DMS53 treated with DMSO at 0.1 percent for 48 hours (cell line): Measurements from ENCODE around the gene LPAR3.
"Not testable (repeated sequence)": the region's sequence is repeated elsewhere in the genome, so short reads cannot be mapped to it uniquely, and the experiment has no call there.

Source experiments
- DNase-seq: peaks from one replicate; lab custom pipeline; 2025; ENCODE audit not compliant: unreplicated experiment; lab: John Stamatoyannopoulos, UW

Gene LPAR3, protein sequence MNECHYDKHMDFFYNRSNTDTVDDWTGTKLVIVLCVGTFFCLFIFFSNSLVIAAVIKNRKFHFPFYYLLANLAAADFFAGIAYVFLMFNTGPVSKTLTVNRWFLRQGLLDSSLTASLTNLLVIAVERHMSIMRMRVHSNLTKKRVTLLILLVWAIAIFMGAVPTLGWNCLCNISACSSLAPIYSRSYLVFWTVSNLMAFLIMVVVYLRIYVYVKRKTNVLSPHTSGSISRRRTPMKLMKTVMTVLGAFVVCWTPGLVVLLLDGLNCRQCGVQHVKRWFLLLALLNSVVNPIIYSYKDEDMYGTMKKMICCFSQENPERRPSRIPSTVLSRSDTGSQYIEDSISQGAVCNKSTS

DNA sequence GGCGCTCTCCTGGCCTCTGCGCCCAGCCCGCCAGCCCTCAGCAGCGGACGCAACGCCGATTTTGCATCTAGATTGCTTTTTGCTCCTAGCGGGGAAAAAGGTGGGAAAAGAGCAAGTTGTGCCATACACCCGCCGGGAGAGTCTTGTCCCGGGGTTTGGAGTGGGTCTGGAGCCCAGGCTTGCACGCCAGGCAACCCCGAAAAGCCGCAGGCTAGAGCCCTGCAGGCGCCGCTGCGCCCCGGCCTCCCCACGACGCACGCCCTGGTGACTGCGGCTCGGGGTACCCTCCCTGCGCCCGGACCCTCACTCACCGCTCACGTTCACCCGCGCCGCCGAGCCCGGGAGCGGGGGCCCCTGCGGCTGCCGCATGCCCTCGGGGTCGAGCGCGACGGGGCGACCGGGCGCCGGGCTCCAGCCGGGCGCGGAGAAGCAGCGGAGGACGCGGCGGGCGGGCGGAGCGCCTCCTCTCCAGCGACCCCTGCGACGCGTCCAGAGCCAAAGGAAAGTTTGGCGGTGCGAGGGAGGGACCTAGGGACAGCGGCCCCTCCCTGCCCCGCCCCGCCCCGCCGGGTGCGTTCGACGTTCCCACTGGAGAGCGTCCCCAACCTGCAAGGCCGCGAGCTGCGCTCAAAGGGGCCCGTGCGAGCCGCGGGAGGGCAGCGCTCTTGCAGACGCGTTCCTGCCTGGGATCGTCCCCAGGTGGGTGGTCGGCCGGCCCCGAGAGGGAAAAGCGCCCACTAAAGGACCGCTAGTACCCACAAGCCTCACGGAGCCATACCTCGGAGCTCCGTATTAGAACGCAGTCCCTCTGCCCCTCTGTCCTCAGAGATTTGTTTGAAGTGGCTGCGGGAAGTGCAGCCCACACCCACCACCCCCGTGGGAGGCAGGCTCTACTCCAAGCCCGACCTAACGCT lies at the start of gene LPAR3:
Gene LPAR3, minus strand, starts transcription at position 502 of the 914 bp plus-strand sequence. CDS start 27,086 bp downstream, outside the sequence.
- DNase-seq, result no peak

- no peak for DNase-seq
Measured at GRCh38 chr1:84941843-84942242, 48.8 kb upstream of the LPAR3 start.

DNA sequence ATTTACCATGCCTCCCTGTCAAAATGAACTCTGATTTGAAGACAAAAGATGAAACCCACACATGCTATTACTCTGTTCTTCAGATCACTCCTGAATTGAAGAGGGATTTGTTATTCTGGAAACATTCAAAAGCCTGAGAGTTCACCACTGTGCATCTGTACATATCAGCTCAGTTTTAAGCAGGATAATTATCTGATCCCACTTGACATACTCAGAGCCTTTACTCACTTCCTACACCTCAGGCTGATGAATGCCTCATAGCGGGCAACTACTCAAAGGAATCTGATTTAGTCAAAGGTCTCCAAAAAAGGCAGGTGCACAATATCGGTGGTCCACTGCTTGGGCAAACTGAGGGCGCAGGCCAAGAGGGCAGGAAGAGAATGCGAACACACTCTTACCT lies 47.5 kb upstream of the LPAR3 start:
- no peak for DNase-seq

DNA sequence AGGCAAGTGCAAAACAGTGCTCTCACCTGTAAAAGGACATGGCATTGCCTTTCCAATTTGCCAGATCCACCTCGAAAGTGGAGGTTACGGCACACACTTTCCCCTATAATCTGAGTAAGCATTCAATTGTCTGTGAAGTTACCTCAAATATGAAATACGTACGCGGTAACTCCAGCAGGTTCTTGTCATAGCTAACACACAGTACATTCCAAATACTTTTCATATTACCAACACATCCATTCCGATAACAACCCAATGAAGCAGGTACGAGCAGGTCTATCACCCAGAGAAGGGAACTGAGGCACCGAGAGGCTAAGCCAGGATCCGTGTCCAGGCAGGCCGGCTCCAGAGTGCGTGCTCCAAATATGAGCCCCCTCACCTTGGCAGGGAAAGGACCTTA lies 46.8 kb upstream of the LPAR3 start:
- DNase-seq, result no peak

GRCh38 chr1:84939151-84939550 lies 46.1 kb upstream of the LPAR3 start:
- no peak for DNase-seq

DNA sequence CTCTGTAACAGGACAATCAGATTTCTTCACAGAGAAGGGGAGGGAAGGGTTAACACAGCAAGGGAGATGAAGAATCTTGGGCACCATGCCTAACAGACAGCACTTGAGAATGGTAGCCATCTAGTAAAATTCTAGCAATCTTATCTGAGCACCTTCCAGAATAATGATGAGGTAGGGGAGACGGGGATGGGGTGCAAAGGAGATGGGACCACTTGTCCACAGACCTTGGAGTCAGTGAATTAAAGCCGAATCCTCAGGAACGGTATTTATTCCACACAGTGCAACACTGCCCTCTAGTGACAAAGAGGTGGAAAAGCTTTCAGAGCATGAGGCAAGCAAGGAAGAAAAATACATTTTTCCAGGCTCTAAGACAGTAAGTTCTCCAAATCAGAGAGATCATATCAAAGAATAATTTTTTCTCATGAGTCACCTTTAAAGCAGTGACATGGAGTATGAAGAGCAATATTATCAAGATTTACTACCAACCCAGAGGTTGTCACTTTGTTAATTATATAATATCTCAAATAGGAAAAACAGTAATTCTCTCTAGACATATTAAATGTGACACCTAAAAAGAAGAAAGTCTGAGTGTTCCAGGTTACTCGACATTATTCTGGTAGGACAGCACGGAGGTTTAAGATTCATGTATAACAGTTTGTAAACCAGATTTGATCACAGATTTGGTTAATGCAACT lies 43.3 kb upstream of the LPAR3 start:
- peak; percentile 81 for DNase-seq

- no peak for DNase-seq
Measured at GRCh38 chr1:84933011-84933611, 40.1 kb upstream of the LPAR3 start.

- no peak for DNase-seq
Measured at GRCh38 chr1:84930831-84931230, 37.8 kb upstream of the LPAR3 start.

DNA sequence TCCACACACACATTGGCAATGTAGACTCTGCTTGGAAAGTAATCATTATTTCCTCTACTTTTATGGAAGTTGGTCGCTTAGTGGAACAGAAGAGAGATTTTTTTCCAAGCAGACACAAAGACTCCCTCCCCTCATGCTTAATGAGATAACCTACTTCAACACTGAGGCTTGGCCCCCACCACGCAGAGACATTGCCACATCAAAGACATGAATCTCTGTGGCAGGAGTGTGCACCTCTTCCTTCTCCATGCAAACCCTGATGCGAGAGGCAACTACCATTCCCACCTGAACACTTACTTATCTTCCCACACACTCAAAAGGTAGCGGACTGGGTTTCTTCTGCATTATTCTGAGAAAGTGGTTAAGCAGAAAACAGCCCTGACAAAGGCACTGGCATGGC lies 37.3 kb upstream of the LPAR3 start:
- no peak for DNase-seq

- DNase-seq, result no peak
Measured at GRCh38 chr1:84929581-84929980, 36.6 kb upstream of the LPAR3 start.

DNA sequence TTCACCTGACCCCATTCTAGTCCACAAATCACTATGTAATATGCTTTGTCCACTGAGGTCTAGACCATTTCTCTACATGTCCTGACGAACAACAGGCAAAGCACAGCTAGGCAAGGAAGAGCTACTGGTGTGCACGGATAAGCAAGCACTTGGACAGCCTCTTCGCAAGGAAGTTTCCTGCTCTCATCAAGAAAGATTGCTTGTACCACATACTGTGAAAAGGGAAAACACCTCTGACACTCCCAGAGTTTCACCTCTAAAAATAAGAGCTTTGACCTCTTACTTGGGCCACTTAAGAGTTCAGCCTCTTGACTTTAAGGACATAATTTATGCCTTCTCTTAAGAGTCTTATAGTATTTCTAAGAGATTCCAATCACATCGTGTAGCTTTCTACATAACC lies 36.0 kb upstream of the LPAR3 start:
- DNase-seq, result no peak

- no peak for DNase-seq
Measured at GRCh38 chr1:84923317-84923716, 30.3 kb upstream of the LPAR3 start.

- DNase-seq, result no peak
Measured at GRCh38 chr1:84920159-84920558, 27.2 kb upstream of the LPAR3 start.

- no peak for DNase-seq
Measured at GRCh38 chr1:84919461-84919970, 26.5 kb upstream of the LPAR3 start.

DNA sequence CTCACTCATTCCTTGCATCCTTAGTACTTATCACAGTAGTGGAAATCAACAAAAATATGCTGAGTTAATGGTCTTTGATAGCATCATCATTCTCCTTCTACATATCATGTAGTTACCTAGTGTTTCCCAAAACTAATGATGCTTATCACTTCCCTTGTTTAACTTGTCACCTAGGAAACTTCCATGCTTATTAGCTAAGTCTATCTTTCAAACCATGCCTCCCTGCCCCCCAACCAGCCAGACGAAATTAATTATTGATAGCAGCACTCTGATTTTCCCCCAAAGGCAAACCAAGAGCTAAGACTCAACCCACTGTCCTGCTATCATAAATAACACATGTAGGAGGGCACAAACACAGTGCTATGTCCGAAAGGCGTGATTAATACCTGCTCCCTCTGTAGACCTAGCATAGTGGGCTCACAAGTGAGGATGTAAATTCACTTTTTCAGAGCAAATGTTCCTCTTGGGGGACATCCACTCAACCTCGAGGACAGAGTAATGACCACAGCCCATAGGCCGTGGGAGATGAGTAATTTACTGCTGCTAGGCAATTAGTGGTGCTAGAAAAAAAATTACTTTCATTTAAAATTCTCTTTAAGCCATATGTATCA lies 25.8 kb upstream of the LPAR3 start:
- DNase-seq, result no peak

DNA sequence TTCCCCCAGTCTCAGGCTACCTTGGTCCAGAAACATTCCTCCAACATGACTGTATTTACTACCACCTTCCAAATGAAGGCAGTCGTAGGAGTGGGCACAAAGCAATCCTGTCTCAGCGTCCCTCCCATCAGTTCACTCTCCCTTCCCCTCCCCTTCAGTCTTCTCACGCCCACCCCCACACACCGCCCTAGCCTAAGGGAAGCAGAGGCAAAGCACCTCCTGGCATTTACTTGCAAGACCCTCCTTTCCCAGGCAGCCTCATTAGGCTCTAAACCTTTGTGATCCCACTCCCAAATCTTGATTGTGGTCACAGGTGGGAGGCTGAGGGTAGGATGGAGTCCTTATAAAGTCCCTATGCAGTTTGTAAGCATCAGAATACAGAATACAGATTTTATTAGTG lies 23.9 kb upstream of the LPAR3 start:
- DNase-seq, result no peak

GRCh38 chr1:84913555-84913892 lies 20.5 kb upstream of the LPAR3 start:
- no peak for DNase-seq

DNA sequence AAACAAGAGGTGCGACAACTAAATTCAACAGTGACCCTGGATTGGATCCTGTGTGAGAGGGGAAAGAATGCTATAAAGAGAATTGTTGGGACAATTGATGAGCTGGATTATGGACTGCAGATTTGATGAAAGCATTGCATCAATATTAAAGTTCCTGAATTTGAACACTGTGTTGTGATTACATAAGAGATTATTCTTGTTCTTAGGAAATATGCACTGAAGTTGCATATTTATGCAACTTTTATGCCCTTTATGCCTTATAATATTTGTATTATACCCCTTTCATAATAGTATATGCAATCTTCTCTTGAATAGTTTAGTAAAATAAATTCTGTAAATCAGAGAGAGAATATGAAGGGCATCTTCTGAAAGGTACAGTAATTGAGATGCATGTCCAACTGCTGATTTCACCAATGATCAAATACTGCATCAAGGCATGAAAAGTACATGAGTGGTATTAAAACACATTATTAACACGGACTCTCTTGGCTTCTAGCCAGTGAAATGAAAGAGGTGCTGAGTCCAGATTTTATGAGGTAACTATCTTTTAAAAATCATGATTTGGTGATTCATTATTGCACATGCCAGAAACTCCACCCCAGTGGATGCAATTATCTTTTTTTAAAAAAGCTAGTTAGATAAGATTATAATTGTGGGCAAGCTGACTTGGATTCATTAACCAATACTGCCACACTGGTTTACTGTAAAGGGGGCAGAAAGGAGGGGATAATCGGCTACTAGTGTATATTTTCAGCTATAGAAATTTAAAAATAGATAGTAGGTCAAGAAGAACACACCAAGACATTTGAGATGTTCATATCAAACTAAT lies 19.9 kb upstream of the LPAR3 start:
- DNase-seq, result no peak

GRCh38 chr1:84908746-84909464 lies 15.9 kb upstream of the LPAR3 start:
- not testable (repeated sequence) for DNase-seq
